PFSK-1 (cell line): ENCODE results near the gene GPR141.

ENCODE experiments used
- FOXP2 ChIP-seq: optimal IDR thresholded peaks from 2 replicates; pipeline ENCODE3; 2011; ENCODE audit warnings: borderline replicate concordance, control low read depth, inconsistent platforms; ENCODE audit not compliant: insufficient read depth; ENCODE audit errors: extremely low read length, extremely low read depth
- POLR2AphosphoS5 ChIP-seq: IDR thresholded peaks from 2 replicates; pipeline ENCODE4 v1.6.1; 2012; ENCODE audit warnings: low read depth, mild to moderate bottlenecking, control low read depth, low read length, moderate library complexity
- SIN3A ChIP-seq: IDR thresholded peaks from 2 replicates; pipeline ENCODE4 v1.6.1; 2012; ENCODE audit warnings: mild to moderate bottlenecking, low read length, moderate library complexity, borderline replicate concordance; ENCODE audit not compliant: insufficient read depth
- TAF1 ChIP-seq: IDR thresholded peaks from 2 replicates; pipeline ENCODE4 v1.6.1; 2012; ENCODE audit warnings: low read length, control low read depth, borderline replicate concordance; ENCODE audit not compliant: insufficient read depth
- TF ChIP-seq, protein P1 (sequence below), 2 experiments: IDR thresholded peaks; 2 replicates each; pipeline versions ENCODE4 v1.6.1 to v1.8.0; 2011 to 2012; ENCODE audit warnings: low read depth in 2 of 2, low read length in 2 of 2, control low read depth in 1 of 2, inconsistent platforms in 1 of 2, mild to moderate bottlenecking in 1 of 2, moderate library complexity in 1 of 2; ENCODE audit not compliant: insufficient read depth in 1 of 2

DNA sequence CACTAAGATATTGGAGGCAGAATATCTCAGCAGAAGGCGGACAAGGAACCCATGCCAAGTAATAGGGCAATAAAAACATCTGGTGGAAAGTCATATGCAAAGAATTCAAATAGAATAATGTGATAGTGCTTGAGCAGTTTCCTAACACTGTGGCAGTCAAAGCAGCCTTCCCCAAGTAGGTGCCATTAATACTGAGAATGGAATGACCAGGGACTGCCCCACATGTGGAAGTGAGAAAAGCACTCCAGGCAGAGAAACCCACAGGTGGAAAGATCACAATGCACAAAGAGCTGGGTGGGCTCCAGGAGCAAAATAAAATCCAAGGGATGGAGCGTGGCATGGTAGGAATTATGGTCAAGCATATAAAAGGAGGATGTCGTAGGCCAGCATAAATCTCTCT lies 100.4 kb downstream of the GPR141 start:
- TF ChIP-seq POLR2AphosphoS5 (no peak), SIN3A (no peak), FOXP2 (no peak), TAF1 (no peak)
- TF ChIP-seq, protein P1, sequence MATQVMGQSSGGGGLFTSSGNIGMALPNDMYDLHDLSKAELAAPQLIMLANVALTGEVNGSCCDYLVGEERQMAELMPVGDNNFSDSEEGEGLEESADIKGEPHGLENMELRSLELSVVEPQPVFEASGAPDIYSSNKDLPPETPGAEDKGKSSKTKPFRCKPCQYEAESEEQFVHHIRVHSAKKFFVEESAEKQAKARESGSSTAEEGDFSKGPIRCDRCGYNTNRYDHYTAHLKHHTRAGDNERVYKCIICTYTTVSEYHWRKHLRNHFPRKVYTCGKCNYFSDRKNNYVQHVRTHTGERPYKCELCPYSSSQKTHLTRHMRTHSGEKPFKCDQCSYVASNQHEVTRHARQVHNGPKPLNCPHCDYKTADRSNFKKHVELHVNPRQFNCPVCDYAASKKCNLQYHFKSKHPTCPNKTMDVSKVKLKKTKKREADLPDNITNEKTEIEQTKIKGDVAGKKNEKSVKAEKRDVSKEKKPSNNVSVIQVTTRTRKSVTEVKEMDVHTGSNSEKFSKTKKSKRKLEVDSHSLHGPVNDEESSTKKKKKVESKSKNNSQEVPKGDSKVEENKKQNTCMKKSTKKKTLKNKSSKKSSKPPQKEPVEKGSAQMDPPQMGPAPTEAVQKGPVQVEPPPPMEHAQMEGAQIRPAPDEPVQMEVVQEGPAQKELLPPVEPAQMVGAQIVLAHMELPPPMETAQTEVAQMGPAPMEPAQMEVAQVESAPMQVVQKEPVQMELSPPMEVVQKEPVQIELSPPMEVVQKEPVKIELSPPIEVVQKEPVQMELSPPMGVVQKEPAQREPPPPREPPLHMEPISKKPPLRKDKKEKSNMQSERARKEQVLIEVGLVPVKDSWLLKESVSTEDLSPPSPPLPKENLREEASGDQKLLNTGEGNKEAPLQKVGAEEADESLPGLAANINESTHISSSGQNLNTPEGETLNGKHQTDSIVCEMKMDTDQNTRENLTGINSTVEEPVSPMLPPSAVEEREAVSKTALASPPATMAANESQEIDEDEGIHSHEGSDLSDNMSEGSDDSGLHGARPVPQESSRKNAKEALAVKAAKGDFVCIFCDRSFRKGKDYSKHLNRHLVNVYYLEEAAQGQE (IDR thresholded peaks at IDR 0.05; ENCODE audit: insufficient read depth in 1 of 2, low read depth in 2 of 2, low read length in 2 of 2): no peak
